ENCODE data around the gene ARNT2.

GRCh38 chr15:80612118-80612823, 208.1 kb downstream of the ARNT2 start:
- no peak for TF ChIP-seq CTCF (IDR thresholded peaks at IDR 0.05)
- no peak for TF ChIP-seq POLR2A (IDR thresholded peaks at IDR 0.05)
